KG1 (cell line): ENCODE measurements around the gene RAB3D.
"Not testable (repeated sequence)": the region's sequence is repeated elsewhere in the genome, so short reads cannot be mapped to it uniquely, and the experiment has no call there.

ENCODE experiments used
- DNase-seq: peaks from one replicate; lab custom pipeline; 2025; lab: John Stamatoyannopoulos, UW

Gene RAB3D, protein sequence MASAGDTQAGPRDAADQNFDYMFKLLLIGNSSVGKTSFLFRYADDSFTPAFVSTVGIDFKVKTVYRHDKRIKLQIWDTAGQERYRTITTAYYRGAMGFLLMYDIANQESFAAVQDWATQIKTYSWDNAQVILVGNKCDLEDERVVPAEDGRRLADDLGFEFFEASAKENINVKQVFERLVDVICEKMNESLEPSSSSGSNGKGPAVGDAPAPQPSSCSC

DNA sequence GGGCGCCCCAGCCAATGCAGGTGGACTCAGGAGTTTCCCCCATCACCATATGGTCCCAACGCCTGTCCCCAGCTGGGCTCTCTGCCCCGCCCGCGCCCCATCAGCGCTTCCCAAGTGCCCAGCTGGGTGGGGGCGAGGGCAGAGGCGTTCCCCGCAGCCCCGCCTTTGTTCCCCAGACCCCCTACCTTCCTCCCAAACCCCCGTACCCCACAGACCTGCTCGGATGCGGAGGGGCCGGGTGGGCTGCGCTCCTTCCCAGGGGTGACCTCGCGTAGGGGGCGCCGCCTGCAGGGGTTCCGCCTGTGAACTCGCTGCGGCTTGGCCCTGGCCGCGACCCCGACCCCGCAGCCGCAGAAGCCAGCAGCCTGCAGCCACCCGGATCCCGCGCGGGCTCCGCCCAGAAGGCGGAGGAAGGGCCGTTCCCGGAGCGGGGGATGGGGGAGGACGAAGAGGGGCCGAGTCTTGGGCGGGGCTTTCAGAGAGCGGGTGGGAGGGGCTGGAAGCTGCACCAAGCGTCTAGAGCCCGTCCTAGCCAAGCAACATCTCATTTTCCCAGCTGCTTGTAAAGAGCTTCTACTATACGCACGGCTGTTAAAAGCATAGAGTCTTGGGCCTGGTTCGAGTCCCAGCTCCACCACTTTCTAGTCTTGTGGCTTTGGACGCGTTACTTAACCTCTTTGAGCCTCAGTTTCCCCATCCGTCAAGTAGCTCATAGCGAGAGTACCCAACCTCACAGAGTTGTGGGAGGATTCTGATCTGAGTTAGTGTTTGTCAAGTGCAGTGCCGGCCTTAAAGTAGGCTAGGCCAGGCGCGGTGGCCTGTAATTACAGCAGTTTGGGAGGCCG is at the start of gene RAB3D:
TSS of gene RAB3D (minus strand) at position 404 of the 845 bp plus-strand sequence. CDS start 2,258 bp downstream, outside the sequence.
- no peak for DNase-seq

DNA sequence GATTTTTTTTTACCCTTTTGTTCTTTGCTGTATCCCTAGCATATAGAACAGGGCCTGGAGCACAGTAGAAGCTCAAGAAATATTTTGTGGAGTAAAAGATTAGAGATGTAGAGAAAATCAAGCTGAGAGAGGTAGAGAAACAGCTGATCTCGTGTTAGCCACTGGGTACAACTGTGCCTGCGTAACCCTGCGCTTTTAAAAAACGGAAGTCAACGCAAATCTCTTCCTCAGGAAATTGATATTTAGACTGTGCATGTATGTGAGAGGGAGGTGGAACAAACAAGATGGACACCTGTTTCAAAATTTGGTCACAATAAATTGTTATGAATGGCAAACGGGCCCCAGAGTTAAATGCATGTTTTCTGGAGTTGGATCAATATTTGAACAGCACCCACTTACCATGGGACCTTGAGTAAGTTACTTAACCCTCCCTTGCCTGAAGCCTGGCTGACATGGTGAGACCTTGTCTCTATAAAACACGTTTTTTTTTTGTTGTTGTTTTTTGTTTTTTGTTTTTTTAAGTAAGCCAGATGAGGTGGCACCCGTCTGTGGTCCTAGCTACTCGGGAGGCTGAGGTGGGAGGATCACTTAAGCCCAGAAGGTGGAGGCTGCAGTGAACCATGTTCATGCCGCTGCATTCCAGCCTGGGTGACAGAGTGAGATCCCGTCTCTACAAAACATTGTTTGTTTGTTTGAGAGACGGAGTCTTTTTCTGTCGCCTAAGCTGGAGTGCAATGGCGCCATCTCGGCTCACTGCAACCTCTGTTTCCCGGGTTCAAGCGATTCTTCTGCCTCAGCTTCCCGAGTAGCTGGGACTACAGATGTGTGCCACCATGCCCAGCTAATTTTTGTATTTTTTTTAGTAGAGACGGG is 47.9 kb upstream of the RAB3D start:
- peak; percentile 15 for DNase-seq

DNA sequence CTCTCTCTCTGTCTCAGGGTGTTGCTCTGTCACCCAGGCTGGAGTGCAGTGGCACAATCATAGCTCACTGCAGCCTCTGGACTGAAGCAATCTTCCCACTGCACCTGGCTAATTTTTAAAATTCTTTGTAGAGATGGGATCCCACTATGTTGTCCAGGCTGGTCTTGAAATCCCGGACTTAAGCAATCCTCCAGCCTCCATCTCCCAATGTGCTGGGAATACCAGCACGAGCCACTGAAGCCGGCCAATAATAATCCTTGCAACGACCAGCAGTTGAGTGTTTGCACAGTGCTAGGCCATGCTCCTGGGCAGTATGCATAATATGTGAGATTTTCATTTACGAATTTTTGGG is 45.3 kb upstream of the RAB3D start:
- no peak for DNase-seq

DNA sequence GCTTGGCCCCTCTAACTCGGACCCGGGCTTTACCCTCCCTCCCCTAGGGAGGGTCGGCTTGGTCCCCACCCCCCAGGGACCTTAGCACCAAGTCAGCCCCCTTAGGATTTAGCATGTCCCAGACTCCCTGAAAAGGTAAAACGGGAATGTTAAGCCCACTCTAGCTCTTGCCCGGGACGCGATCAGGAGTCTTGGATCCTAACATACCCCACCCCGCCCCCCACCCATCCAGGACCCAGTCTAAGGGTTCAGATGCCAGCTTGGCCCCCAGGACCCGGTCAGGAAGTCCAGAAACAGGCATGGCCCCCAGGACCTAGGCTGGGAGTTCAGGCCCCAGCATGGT is 44.2 kb upstream of the RAB3D start:
- no peak for DNase-seq

DNA sequence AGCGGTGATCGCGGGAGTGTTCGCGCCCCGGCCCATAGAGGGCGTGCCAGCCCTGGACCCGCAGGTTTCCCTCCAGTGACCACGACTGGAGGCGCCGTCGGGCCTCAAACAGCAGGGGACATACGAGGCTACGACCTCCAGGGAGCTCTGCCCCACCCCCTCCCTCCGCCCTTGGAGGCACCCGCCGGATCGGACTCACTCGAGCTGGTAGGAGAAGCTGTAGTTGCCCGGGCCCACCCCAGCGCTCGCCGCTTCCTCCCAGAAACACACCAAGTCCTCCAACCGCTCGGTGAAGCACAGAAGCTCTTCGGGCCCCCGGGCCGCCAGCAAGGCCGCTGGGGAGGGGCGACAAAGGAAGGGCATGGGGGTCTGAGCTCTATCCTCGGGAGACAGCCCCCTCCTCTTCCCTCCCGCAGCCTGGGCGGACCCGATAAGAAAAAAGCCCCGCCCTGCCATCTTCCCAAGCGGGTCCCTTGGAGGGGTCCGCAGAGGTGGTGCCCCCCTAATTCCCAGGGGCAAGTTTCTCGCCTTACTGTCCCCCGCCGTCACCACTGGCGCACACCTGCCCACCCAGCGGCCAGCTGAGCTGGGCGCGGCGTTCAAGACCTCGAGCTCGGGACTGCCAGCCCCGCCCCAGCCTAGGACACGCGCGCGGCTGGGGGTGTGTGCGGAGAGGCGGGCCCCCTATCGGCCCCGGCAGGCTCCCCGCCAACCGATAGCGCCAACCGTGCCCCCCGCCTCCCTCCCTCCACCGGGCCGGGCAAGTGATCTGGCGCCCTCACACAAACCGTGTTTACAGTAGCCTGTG is 43.6 kb upstream of the RAB3D start:
- DNase-seq, result peak; percentile 36

DNA sequence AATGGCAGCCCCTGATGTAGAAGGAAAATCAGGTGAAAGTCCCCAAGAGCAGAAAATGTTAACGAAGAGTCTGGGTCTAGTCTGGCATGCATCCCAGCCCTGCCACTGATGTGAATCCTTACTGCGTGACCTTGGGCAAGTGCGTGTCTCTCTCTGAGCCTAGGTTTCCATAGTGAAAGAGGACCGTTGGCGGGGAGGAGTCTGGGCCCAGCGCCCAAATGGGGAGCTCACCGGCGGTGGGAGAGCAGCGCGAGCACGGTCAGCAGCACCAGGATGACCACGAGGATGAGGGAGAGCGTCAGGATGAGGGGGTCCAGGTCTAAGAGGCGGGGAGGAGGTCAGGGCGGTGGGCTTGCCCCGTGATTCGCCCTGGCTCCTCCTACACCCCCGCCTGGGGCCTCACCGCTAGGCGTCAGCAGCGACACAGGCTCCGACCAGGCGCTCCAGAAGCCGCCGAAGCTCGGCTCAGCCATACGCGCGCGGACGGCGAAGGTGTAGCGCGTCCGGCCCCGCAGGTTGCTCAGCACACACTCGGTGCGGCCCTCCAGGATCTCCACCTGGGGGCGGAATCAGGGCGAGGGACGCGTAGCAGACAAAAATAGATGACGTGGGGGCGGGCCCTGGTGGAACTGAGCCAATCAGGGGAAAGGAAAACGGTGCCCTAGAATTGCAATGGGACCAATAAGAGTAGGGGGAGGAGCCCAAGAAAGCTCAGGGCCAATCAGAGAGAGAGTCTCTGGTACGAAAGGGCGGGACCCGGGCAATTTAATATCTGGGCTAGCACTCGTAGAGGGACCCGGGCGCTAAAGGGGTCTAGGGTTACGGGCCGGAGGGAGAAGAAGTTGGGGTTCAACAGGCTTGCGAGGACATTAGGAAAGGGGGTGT is 41.4 kb upstream of the RAB3D start:
- DNase-seq, result peak; percentile 94

DNA sequence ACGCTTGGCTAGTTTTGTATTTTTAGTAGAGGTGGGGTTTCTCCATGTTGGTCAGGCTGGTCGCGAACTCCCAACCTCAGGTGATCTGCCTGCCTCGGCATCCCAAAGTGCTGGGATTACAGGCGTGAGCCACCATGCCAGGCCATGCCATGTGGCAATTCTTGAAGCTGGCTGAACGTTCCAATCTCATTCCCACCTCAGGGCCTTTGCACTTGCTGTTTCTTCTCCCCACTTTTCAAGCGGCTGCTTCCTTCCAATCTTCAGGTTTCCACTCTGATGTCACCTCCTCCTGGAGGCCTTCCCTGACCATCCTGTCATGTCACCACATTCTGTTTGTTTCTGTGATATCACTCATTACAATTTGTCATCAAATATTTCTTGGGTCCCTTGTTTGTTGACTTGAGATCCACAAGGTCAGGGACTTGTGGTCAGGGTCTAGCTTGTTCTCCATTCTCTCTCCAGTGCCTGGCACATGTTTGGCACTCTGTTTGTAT is 40.4 kb upstream of the RAB3D start:
- DNase-seq, result no peak

DNA sequence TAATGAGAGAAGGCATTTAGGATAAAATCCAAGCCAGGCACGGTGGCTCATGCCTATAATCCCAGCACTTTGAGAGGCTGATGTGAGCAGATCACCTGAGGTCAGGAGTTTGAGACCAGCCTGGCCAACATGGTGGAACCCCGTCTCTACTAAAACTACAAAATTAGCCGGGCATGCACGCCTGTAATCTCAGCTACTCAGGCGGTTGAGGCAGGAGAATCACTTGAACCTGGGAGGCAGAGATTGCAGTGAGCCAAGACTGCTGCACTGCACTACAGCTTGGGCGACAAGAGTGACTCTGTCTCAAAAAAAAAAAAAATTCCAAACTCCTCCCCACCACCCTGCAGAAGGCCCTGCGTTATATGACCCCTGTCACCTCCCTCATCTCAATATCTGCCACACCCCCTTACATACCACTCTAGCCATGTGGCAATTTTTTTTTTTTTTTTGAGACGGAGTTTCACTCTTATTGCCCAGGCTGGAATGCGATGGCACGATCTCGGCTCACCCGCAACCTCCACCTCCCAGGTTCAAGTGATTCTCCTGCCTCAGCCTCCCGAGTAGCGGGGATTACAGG is 39.9 kb upstream of the RAB3D start:
- not testable (repeated sequence) for DNase-seq

DNA sequence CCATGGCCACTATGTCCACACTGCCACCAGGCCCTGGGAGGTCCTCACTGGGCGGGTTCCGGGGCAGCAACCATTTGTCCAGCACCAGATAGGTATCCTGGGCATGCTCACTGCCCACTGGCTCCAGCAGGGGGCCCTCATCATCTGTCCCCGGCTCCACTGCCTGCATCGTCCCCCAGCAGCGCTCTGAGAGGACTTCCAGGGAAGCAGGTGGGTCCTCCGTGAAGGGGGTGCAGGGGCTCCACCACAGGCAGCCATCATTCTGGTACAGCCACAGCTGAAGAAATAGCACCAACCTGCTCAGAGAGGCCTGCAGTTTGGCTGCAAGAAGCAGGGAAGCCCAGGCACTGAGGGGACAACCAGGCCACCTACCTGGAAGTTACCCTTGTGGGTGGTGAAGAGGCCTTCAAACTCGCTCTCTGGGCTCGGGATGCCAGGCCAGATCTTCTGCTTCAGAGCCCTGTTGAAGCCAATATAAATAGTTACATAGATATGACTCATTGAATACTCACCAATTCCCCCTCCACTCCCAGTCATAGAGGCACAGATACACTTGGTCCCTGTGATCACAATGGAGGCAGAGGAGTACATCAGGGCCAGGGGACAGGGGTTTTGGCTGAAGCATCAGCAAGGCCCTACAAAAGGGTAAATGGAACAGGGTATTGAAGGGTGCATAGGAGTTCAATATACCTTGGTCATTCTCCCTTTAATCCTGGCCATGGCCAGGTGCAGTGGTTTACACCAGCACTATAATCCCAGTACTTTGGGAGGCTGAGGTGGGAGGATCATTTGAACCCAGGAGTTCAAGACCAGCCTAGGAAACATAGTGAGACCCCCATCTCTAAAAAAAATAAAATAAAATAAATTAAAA is 39.1 kb upstream of the RAB3D start:
- DNase-seq, result no peak

DNA sequence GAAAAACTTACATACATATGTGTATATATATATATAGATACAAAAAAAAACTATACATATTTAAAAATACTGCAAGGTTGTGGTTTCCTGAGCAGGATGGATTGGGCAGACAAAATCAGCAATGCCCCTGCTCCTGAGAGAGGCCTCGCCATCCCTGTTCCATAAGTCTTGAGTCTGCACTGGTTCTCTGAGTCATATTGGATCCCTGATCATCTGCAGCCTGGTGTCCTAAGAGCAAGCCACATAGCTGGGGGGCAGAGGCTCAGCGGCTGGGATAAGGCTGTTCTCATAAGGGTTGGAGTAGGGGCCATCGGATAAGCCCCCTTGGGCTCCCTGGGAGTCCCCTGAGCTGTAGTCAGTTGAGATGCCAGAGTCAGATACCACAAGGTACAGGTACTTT is 38.3 kb upstream of the RAB3D start:
- DNase-seq, result no peak

DNA sequence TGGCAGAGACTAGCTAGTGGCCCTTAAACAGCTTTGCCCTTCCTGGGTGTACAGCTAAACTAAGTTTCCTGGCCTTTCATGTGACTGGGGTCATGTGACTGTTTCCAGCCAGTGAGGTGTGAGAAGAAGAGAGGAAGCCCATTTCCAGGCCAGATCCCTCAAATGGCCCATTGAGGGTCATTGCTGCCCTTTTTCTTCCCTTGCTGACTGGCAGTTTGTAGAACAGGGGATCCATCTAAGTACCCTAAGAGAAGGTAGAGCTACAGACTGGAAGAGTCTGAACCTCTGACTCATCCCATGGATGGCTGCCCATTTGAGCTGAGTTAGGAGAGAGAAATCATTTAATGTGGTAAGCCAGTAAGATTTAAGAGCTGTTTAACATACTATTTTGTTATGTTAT is 37.8 kb upstream of the RAB3D start:
- DNase-seq, result no peak

DNA sequence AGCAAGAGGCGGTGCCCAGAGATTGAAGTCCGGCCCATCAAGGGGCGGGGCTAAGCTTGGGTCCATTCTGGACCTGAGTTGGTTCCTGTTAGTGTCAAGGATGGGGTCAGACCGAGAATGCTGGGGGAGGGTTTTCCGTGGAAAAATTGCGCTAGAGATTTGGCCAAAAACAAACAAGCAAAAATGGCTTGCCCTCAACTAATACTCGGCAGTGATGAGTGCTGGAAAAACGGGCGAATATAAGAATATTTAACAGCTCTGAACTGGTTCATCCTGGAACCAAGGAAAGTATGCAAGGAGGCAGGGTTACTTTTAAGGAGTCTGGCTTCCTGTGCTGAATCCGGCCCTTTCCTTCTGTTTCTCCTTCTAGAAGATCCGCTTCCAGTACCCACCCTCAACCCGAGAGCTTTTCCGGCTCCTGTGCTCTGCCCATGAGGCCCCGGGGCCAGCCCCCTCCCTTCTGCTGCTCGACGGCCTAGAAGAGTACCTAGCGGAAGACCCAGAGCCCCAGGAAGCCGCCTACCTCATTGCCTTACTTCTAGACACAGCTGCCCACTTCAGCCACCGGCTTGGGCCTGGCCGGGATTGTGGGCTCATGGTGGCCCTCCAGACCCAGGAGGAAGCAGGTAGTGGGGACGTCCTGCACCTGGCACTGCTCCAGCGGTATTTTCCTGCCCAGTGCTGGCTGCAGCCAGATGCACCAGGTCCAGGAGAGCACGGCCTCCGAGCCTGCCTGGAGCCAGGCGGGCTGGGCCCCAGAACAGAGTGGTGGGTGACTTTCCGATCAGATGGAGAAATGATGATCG is 35.9 kb upstream of the RAB3D start:
- peak; percentile 75 for DNase-seq

DNA sequence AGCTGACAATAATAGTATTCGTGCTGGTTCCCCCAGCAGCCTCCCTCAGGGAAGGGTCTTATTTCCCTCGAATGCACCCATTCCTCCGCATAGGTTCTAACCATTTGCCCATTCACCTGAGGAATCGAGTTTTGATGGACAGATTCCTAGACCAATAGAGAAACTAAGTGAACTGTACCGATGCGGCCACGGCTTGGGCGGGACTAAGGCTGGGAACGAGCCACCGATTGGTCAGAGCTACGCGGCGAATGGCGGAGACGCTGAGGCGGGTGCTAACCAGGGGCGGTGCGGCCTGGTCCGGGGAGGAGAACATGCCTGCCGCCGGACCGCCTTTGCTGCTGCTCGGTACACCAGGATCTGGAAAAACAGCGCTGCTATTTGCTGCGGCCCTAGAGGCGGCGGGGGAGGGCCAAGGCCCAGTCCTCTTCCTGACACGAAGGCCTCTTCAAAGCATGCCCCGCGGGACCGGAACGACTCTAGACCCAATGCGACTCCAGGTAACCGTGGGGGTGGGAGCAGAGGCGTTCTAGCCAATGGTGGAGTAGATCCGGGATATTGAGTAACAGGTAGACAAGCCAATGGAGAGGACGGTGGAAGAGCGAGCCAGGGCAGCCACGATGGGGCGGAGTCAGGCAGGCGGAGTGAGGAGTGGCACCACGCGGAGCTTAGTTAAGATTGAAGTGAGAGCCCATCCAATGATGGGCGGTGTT is 35.1 kb upstream of the RAB3D start, which contains the start of gene SWSAP1:
TSS of gene SWSAP1 (plus strand) at position 234 of the 710 bp plus-strand sequence. CDS start at position 249, 15 bp downstream.
- DNase-seq, result peak; percentile 100

DNA sequence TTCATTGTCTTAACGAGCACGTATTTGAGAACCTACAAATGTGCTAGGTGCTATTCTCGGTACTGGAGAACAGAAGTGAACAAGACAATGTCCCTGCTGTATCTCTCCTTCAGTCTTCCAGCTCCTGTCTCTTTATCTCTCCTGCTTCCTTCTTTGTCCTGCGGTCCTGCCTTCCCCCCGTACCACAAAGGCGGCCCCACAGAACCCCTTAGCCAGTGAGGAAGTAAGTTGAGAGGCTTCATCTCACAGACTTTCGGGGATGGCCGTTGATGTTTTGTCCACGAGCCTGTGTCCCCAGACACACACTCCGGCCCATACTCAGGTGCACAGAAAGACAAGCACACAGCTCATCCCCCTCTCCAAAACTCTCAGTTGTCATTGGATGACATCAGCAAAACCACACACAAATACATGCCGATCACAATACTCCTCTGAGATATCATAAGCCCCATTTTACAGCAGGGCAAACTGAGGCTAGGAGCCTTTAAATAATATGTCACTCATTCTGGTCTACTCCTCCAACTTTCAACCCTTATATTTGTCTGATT is 34.5 kb upstream of the RAB3D start:
- DNase-seq, result no peak

DNA sequence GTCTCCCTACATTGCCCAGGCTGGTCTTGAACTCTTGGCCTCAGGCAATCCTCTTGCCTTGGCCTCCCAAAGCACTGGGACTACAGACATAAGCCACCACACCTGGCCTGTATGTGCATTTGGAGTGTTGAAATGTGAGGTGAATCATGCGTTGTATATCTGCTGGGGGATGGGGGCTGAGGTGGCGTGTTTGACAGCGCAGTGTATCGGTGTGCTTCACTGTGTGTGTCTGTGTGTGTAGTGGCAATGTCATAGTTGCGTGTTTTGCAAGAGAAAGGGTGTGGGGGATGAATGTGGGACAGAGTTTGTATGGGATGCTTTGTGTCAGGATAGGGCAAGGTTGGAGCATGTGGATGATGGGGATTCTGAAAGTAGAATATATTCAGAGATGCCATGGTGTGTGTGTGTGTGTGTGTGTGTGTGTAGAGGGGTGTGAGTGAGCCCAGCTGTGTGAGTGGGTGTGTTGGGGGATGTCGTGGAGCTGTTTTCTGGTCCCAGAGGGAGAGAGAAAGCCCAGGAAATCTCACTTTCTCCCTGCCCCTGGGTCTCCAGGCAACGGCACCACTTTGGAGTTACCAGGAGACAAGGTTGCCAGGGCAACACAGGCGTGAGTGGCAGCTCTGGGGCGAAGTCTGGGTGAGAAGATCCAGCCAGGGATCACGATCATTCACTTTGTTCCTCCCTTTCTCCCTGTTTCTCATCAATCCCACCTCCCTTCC is 33.9 kb upstream of the RAB3D start:
- no peak for DNase-seq

DNA sequence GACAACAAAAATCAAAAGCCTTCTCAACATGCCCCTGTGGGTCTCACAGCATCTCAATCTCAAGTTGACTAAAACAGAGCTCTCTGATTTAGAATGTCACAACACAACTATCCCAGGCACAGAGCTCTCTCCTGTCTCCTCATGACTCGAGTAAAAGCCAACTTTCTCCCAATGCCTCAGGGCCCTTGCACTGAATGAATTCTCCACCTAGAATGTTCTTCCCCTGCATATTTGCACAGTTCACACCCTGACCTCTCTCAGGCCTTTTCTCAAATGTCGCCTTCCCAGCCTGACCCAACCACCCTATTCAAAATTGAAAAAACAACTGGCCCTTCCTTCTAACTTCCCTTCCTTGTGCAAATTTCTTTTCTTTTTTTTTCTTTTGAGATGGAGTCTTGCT is 31.3 kb upstream of the RAB3D start:
- no peak for DNase-seq

DNA sequence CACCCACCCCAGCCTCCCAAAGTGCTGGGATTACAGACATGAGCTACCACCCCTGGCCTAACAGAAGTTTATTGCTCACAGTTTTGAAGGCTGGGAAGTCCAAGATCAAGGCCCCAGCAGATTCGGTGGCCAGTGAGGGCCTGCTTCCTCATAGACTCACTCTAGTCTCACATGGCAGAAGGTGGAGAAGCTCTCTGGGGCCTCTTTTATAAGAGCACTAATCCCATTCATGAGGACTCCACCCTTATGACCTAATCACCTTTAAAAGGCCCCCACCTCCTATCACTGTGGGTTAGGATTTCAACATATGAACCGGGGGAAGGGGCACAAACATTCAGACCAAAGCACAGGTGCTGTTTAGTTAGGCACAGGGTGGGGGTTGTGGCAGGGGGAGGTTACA is 28.1 kb upstream of the RAB3D start:
- no peak for DNase-seq
